ENCODE measurements around the gene SLFN5. TPM values are rescaled to one million over a fixed set of nuclear protein-coding genes. Genes with fewer than 3 reads are reported as not detected.
"Not testable (repeated sequence)": the region's sequence is repeated elsewhere in the genome, so short reads cannot be mapped to it uniquely, and the experiment has no call there.

Gene SLFN5
- total RNA-seq, 1 experiment from 2014 or later = 8.2 TPM

- DNase-seq = no peak
- Histone ChIP-seq H3K4me3 (ENCODE audit: insufficient read depth, low read depth, low read length) (no peak overlapping the region), H3K36me3 (replicated peaks; ENCODE audit: control insufficient read depth, insufficient read depth, low read length) (no peaks in the 10 kb centered on the region), H3K27me3 (ENCODE audit: control insufficient read depth, insufficient read depth, low read length) (no peaks in the 10 kb centered on the region)
These were observed 48.9 kb downstream of the SLFN5 start for GRCh38 chr17:35291802-35292201.

- no peaks in the 10 kb centered on the region for H3K36me3 ChIP-seq (replicated peaks; ENCODE audit: control insufficient read depth, insufficient read depth, low read length)
- DNase-seq = no peak
- H3K27me3 ChIP-seq (ENCODE audit: control insufficient read depth, insufficient read depth, low read length) = no peaks in the 10 kb centered on the region
- no peak overlapping the region for H3K4me3 ChIP-seq (ENCODE audit: insufficient read depth, low read depth, low read length)
These were observed 50.4 kb downstream of the SLFN5 start for GRCh38 chr17:35293151-35293847.

GRCh38 chr17:35294756-35295155, 51.9 kb downstream of the SLFN5 start:
- H3K27me3 ChIP-seq (ENCODE audit: control insufficient read depth, insufficient read depth, low read length) = no peaks in the 10 kb centered on the region
- H3K36me3 ChIP-seq (replicated peaks; ENCODE audit: control insufficient read depth, insufficient read depth, low read length) = no peaks in the 10 kb centered on the region
- DNase-seq = no peak
- H3K4me3 ChIP-seq (ENCODE audit: insufficient read depth, low read depth, low read length) = no peak overlapping the region

DNA sequence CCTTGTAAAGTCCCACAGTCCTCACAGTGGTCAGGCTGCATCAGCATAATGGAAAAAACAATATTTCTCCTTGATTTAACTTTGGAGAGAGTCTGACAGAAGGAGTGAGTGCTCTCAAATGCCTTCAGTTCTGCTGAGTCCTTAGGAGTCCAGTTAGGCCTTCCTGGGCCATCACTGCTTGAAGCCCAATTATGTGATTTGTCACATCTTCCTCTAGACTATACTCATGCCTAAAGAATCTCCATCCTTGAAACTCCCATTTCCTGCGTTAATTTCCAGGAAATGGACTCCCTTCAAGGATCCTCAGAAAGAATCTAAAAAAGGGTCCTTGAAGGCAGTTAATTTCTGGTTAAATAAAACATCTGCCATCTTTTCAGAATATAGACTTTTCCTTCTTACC, 52.8 kb downstream of the SLFN5 start:
- no peaks in the 10 kb centered on the region for H3K27me3 ChIP-seq (ENCODE audit: control insufficient read depth, insufficient read depth, low read length)
- DNase-seq = no peak
- no peaks in the 10 kb centered on the region for H3K36me3 ChIP-seq (replicated peaks; ENCODE audit: control insufficient read depth, insufficient read depth, low read length)
- no peak overlapping the region for H3K4me3 ChIP-seq (ENCODE audit: insufficient read depth, low read depth, low read length)

DNA sequence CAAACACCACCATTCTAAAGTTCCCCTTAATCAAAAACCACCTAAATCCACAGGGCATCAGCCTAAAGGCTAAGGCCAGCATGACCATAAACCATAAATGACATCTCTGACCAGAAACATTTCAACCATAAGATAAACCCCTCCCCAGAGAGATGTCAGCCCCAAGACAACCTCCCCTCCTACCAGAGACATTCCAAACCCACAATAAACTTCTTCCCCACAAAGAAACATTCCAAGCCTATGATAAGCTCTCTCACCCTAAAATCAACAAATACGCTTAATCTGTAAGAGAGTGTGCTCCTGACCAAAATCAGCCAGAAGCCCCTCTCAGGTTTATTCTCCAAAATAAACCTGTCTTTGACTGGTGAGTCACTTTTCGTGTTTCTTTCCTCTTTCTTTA, 54.8 kb downstream of the SLFN5 start:
- H3K36me3 ChIP-seq (replicated peaks; ENCODE audit: control insufficient read depth, insufficient read depth, low read length) = no peaks in the 10 kb centered on the region
- no peak overlapping the region for H3K4me3 ChIP-seq (ENCODE audit: insufficient read depth, low read depth, low read length)
- H3K27me3 ChIP-seq (ENCODE audit: control insufficient read depth, insufficient read depth, low read length) = no peaks in the 10 kb centered on the region
- DNase-seq = no peak

DNA sequence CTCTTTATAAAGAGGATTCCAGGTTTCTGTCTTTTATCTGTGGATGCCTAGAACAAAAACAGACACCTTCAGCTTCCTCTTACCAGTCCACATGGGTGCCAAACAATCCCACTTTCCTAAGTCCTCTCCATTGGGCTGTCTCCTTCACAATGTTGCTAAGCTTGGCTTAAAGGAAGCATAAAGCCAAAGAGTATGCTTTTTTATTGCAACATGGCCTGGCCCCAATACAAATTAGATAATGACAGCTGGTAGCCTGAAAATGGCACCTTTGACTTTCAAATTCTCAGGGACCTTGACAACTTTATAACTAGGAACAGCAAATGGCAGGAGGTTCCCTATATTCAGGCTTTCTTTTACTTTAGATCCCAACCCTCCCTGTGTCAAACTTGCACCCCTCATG, 55.8 kb downstream of the SLFN5 start:
- Histone ChIP-seq H3K36me3 (replicated peaks; ENCODE audit: control insufficient read depth, insufficient read depth, low read length) (no peaks in the 10 kb centered on the region), H3K4me3 (ENCODE audit: insufficient read depth, low read depth, low read length) (no peak overlapping the region), H3K27me3 (ENCODE audit: control insufficient read depth, insufficient read depth, low read length) (no peaks in the 10 kb centered on the region)
- DNase-seq = no peak

- H3K4me3 ChIP-seq (ENCODE audit: insufficient read depth, low read depth, low read length) = no peak overlapping the region
- DNase-seq = no peak
- H3K36me3 ChIP-seq (replicated peaks; ENCODE audit: control insufficient read depth, insufficient read depth, low read length) = no peaks in the 10 kb centered on the region
- no peaks in the 10 kb centered on the region for H3K27me3 ChIP-seq (ENCODE audit: control insufficient read depth, insufficient read depth, low read length)
These were observed 56.3 kb downstream of the SLFN5 start for GRCh38 chr17:35299135-35299534.

DNA sequence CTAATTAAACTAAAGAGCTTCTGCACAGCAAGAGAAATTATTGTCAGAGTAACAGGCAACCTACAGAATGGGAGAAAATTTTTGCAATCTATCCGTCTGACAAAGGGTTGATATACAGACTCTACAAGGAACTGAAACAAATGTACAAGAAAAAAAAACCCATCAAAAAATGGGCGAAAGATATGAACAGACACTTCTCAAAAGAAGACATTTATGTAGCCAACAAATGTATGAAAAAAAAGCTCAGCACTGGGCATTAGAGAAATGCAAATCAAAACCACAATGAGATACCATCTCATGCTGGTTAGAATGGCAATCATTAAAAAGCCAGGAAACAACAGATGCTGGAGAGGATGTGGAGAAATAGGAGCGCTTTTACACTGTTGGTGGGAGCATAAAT, 66.5 kb downstream of the SLFN5 start:
- H3K4me3 ChIP-seq (ENCODE audit: insufficient read depth, low read depth, low read length); H3K27me3 ChIP-seq (ENCODE audit: control insufficient read depth, insufficient read depth, low read length); DNase-seq; H3K36me3 ChIP-seq (replicated peaks; ENCODE audit: control insufficient read depth, insufficient read depth, low read length): not testable (repeated sequence)

DNA sequence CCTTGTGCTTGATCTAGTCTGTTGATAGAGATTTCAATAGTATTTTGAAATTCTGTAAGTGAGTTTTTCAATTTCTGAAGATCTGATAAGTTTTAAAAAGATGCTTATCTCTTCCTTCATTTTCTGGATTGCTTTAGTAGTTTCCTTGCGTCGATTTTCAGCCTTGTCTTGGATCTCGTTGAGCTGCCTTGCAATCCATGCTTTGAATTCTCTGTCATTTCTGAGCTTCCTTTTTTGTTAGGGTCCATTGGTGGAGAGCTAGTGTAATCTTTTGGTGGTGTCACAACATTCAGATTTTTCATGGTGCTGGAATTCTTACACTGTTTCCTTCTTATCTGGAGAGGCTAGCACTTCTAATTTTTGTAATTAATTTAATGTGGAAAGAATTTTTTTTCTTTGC, 69.5 kb downstream of the SLFN5 start:
- DNase-seq = no peak
- Histone ChIP-seq H3K27me3 (ENCODE audit: control insufficient read depth, insufficient read depth, low read length) (peaks cover 12% of the 10 kb centered on the region), H3K4me3 (ENCODE audit: insufficient read depth, low read depth, low read length) (no peak overlapping the region)

DNA sequence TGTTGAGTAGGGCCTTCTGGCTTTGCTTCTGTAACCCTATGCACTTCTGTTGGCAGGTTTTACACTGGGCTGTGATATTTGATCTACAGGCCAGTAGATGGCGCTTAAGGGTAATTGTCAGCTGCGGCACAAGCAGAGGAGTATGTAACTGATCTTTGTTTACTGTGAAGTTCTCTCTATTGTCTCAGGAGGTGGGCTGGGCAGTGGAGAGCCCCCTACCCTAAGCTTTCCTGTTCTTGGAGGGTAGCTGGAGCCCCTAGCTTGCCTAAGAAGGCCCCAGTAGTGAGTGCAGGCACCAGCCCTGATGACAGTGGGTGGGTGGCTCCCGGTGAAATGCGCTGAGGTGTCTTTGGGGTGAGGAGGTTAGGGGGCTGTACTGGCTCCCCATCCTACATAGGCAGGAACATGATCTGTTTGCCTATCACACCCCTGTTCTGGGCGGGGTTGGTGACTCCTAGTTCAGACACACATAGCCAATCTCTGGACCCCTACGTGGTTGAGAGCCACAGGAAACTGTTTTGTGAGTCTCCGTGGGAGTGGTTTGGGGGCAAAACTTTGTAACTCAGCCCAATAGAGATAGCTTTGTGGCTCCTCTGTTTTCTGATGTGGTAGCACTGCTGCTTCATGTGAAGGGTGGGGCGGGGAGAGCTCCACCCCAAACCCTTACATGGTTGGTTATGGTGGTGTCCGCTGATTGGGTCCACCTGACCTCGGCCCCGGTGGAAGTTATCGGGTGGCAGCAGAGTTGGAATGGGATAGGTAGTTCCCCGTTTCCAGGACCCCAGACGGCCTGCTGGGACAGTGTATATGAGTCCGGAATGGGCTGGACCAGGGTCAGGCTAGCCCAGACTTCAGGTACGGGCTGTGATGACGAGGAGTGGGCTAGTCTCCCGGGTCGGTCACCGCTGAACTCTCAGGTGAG, 70.2 kb downstream of the SLFN5 start:
- Histone ChIP-seq H3K4me3 (ENCODE audit: insufficient read depth, low read depth, low read length) (peak overlapping the region; percentile 62), H3K36me3 (replicated peaks; ENCODE audit: control insufficient read depth, insufficient read depth, low read length) (no peaks in the 10 kb centered on the region), H3K27me3 (ENCODE audit: control insufficient read depth, insufficient read depth, low read length) (peaks cover 12% of the 10 kb centered on the region)
- DNase-seq = peak; percentile 67

More for the DNA sequence above, 69.5 kb downstream of the SLFN5 start:
- H3K36me3 ChIP-seq (replicated peaks; ENCODE audit: control insufficient read depth, insufficient read depth, low read length) = no peaks in the 10 kb centered on the region

DNA sequence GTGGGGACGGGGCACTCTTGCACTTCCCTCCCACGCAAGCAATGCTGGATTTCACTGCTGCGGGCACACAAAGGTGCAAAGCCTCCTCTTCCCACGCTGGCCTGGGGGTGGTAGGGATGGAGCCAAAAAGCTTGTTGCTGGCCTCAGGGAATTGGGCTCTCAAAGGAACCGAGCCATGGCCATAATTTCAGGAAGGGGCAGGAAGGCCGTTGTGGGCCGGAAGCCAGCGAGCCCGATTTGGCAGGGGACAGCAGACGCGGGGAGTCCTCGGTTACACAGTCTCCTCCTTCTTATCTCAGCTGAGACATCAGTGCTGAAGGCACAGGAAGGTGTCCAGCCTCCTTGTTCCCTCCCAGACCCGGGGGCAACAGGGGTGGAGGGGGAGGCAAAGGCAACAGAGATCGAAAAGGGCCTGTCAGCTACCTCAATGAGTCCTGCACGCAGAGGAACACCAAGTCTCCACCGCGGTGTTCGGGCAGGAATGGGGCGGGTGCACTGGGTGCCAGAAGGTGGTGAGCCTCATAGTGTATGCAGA, 71.1 kb downstream of the SLFN5 start:
- peak; percentile 27 for DNase-seq
- Histone ChIP-seq H3K27me3 (ENCODE audit: control insufficient read depth, insufficient read depth, low read length) (peaks cover 12% of the 10 kb centered on the region), H3K4me3 (ENCODE audit: insufficient read depth, low read depth, low read length) (peak overlapping the region; percentile 62), H3K36me3 (replicated peaks; ENCODE audit: control insufficient read depth, insufficient read depth, low read length) (no peaks in the 10 kb centered on the region)

GRCh38 chr17:35314415-35315216, 71.7 kb downstream of the SLFN5 start:
- peak overlapping the region; percentile 62 for H3K4me3 ChIP-seq (ENCODE audit: insufficient read depth, low read depth, low read length)
- no peaks in the 10 kb centered on the region for H3K36me3 ChIP-seq (replicated peaks; ENCODE audit: control insufficient read depth, insufficient read depth, low read length)
- peaks cover 12% of the 10 kb centered on the region for H3K27me3 ChIP-seq (ENCODE audit: control insufficient read depth, insufficient read depth, low read length)
- DNase-seq = peak; percentile 17

GRCh38 chr17:35315283-35315682, 72.4 kb downstream of the SLFN5 start:
- no peak for DNase-seq
- Histone ChIP-seq H3K27me3 (ENCODE audit: control insufficient read depth, insufficient read depth, low read length) (peaks cover 12% of the 10 kb centered on the region), H3K36me3 (replicated peaks; ENCODE audit: control insufficient read depth, insufficient read depth, low read length) (no peaks in the 10 kb centered on the region), H3K4me3 (ENCODE audit: insufficient read depth, low read depth, low read length) (no peak overlapping the region)

- no peaks in the 10 kb centered on the region for H3K36me3 ChIP-seq (replicated peaks; ENCODE audit: control insufficient read depth, insufficient read depth, low read length)
- no peak for DNase-seq
- H3K27me3 ChIP-seq (ENCODE audit: control insufficient read depth, insufficient read depth, low read length) = peaks cover 12% of the 10 kb centered on the region
- H3K4me3 ChIP-seq (ENCODE audit: insufficient read depth, low read depth, low read length) = no peak overlapping the region
These were observed 73.1 kb downstream of the SLFN5 start for GRCh38 chr17:35315971-35316370.
